DMS53 treated with DMSO at 0.1 percent for 48 hours (cell line): ENCODE results near the gene CDIPT.

ENCODE experiments used
- DNase-seq: peaks from one replicate; lab custom pipeline; 2025; ENCODE audit not compliant: unreplicated experiment; lab: John Stamatoyannopoulos, UW

Gene CDIPT

GRCh38 chr16:29811896-29812665 lies 50.9 kb downstream of the CDIPT start, which contains the start of gene PRRT2:
PRRT2 (plus strand) TSS chr16:29812193; CDS start chr16:29813055, 862 bp downstream.
- no peak for DNase-seq

DNA sequence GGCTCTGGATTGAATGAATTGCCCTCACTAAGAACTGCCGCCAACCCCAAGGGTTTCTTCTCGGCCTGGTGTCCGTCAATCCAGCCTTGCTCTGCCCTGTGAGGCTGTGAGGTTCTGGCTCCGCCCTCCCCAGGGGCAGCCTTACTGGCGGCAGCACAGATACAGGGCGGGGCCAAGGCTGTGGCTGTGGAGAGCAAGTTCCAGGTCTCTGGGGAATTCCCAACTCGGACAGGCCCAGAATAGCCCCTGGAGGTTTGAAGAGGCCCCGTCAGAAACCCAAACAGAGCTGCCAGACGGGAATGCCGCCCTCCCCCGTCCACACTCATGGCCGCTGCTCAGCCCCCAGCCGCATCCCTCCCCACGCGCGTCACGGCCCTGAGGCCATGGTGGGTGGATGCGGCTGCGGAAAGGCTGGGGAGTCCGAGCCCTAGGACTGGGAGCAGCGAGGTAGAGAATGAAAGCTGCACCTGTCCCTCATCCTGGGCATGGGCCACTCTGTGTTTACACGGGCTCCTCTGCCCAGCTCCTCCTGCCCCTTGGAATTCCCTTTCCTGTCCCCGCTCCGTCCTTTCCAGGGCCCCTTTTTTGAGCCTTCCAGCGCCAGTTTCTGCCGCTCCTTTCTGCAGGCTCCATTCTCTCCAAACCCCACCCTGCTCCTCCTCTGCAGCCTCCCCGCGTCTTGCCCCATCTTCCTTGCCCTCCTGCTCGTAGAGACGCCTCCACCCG lies 51.7 kb downstream of the CDIPT start:
- DNase-seq, result peak; percentile 69

DNA sequence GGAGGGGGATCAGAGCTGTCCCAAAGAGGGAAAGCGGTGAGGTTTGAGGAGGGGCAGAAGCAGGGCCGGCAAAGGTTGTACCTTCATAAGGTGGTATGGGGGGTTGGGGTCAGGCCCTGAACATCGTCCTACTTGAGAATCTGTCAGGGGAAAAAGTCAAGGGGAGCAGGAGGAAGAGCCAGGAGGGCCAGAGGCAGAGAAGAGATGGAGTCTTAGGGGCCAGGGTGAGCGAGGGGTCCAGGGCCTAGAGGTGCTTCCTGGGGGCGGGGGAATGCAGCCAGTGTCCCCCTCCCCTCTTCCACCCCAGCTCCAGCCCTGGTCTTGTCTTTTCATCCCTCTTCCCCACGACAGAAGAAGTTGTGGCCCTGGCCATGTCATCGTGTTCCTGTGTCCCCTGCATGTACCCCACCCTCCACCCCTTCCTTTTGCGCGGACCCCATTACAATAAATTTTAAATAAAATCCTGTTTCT lies 52.3 kb downstream of the CDIPT start:
- no peak for DNase-seq

GRCh38 chr16:29809850-29810698 lies 53.0 kb downstream of the CDIPT start:
- DNase-seq, result no peak

GRCh38 chr16:29809031-29809747 lies 53.8 kb downstream of the CDIPT start:
- DNase-seq, result no peak
